NCI-H226 (cell line): ENCODE results near the gene TMEM87B.
"Not testable (repeated sequence)": the region's sequence is repeated elsewhere in the genome, so short reads cannot be mapped to it uniquely, and the experiment has no call there.

Experiments
- DNase-seq: peaks from one replicate; pipeline ENCODE4 v3.0.0-alpha.2; 2015

Gene TMEM87B

DNA sequence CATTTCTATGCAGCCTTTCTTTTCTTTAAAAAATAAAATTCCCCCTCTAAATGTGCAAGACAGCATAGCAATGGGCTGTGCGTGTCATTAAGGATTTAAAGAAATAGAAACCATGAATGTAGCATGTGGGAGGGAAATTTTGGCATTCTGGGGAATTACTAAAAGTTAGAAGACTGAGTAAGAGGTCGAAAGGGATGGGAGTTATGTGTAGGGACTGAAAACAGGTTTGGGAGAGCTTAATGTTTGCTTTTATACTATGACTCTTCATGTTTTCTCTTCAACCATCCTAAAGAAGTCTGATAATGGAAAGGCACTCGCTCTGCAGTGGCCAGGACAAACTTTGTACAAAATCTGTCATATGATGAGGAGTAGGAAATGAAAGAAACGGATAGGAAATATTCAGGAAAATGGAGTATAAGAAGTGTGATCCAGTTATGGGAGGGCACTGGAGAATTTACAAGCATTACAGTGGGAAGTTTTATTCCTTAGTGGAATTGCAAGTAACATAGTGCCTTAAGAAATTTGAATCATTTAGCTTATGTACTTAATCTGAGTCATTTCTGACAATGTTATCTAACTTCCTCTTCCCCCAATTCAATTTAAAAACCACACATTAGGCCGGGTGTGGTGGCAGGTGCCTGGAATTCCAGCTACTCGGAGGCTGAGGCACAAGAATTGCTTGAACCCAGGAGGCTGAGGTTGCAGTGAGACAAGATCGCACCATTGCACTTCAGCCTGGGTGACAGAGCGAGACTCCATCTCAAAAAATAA, 20.6 kb downstream of the TMEM87B start:
- peak; percentile 74 for DNase-seq

- peak; percentile 59 for DNase-seq
Observed at GRCh38 chr2:112077814-112078213, 22.7 kb downstream of the TMEM87B start.

- DNase-seq, result no peak
Observed at GRCh38 chr2:112081262-112081661, 26.2 kb downstream of the TMEM87B start.

- no peak for DNase-seq
Observed at GRCh38 chr2:112084689-112085374, 29.8 kb downstream of the TMEM87B start.

DNA sequence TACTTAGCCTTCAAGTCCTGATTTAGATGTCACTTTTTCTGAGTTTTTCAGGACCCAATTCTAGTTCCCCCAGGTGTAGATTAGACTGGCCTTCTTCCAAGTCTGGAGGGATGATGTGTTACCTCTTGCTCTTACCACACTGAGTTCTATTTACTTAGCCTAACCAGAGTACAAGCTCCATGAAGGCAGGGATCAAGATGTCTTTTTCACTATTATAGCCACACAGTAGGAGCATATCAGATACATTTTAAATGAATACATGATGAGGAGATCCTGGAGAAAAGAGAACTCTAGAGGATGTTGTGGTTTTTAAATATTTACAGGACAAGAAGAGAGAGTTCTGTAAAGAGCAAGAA, 30.3 kb downstream of the TMEM87B start:
- no peak for DNase-seq

DNA sequence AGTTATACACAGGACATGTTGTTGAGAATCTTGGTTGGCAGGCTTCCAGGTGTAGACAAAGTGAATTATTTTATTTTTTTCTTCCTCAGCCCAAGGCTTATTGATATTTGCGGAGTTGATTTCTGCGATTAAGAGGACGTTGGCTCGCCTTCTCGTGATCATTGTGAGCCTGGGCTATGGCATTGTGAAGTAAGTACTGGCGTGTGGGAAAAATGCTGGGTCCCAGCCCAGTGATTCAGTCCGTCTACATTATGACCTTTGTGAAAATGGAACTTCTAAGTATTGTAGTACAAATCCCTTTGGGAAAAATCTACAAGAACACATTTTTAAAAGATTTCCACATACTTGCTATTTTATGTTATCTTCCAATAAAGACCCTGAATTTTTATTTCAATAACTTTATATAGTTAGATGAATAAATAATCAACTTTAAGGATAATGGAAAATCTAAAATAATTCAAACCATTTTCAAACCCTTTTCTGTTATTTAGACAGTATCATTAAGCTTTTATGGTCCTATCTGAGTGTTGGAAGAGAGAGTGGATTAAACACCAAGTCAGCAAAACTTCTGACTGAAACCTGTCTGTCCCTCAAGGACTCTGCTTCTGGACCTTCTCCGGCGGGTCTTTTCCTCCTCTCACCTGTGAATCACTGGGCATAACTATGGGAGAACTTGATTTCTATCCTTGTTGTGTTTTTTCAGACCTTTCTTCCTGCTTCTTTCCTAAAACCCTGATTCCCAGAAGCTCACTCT, 31.0 kb downstream of the TMEM87B start:
- no peak for DNase-seq

- no peak for DNase-seq
Observed at GRCh38 chr2:112087346-112088020, 32.4 kb downstream of the TMEM87B start.

- no peak for DNase-seq
Observed at GRCh38 chr2:112089375-112089774, 34.3 kb downstream of the TMEM87B start.

GRCh38 chr2:112092286-112093041, 37.4 kb downstream of the TMEM87B start:
- peak; percentile 43 for DNase-seq

- no peak for DNase-seq
Observed at GRCh38 chr2:112093216-112093615, 38.1 kb downstream of the TMEM87B start.

DNA sequence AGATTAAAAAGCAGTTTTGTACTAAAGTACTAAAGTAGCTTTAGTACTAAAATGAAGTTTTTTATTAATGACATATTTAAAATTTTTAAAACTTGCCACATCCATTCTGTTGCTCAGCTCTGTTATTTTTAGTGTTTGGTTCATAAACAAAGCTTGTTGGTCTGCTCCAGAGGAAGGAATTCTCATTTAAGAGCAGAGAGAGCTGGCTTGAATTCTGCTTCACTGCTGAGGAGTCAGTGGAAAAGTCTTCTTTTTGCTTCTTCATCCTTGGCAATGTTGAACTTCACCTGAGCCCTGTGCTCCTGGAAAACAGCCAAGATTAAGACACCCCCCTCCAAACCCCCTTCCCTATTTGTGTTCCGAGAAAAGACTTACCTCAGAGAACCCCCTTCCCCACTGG, 40.6 kb downstream of the TMEM87B start:
- DNase-seq, result no peak

DNA sequence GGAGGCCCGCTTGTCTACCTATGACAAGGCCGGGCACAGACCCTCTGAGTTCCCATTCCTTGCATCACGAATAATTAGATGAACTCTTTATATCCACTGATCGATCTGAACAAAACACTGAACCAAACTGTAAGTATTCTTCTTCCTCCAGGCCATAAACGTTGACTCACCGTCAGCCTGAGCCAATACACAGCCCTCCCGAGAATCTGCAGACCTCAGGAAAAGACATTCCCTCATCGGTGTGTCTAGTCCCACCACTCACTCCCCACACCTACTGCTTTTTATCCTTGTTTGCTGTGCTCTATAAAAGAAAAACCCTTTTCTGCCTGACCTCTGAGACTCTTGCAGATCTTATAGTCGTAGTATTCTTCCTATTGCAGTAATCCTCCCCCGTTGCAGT, 41.0 kb downstream of the TMEM87B start:
- no peak for DNase-seq

DNA sequence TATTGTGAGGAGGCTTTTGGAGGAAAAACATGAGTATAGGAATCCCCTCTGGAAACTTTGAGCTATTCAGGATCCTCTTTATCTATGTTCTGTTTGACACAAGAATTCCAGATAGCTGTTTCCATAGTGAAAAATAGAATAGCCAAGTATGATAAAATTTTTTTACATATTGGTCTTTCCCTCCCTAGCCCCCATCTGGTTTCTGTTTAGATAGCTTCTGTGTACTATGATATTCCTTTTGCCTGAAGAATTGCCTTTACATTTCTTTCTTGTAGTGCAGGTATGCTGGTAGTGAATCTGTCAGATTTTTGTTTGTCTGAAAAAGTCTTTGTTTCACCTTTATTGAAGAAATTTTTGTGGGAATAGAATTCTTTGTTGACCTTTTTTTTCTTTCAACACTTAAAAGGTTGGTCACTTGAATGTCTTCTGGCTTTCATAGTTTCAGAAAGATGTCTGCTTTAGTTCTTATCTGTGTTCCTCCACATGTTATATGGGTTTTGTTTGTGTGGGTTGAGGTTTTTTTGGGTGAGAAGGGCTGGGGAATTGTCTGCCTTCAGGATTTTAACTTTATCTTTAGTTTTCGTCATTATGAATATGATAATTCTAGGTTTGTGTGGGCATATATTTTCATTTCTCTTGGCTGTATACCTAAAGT, 53.2 kb downstream of the TMEM87B start:
- DNase-seq, result peak; percentile 6

GRCh38 chr2:112109278-112109677, 54.2 kb downstream of the TMEM87B start:
- DNase-seq, result no peak

DNA sequence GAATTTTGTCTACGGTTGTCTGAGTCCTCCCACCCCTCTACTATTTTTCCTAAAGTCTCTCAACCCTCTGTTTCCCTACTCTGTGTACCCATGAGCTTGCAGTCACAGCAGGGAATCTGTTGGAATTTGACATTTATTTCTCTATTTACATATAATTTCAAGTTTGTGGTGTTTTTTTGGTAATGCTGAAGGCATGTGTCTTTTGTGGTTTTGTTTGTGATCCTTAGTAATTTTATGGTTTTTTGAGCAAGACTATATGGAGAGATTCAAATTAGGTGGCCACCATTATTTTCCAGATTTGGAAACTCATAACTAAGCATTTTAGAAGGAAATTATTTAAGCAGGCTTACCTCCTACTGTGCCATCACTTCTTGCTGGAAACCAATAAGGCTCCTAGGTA, 55.9 kb downstream of the TMEM87B start:
- DNase-seq, result no peak

- not testable (repeated sequence) for DNase-seq
Observed at GRCh38 chr2:112113354-112113753, 58.3 kb downstream of the TMEM87B start.

DNA sequence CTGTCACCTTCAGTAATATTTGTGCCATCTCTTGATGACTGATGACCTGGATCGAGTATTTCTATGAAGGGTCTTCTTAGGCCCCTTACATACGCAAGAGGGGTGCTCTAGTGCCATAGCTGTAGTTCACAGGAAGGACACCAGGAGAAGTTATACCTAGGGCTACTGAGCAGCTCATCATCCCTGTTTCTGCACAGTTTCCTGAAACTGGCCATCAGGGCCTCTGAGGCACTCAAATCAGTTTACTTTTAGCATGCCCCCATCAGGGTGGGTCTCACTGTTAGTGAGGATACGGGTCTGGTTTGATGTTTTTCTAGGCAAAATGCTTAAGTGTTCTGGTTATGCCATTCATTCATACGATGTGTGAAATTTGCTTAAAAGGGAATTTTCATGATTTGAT, 63.1 kb downstream of the TMEM87B start:
- DNase-seq, result no peak

DNA sequence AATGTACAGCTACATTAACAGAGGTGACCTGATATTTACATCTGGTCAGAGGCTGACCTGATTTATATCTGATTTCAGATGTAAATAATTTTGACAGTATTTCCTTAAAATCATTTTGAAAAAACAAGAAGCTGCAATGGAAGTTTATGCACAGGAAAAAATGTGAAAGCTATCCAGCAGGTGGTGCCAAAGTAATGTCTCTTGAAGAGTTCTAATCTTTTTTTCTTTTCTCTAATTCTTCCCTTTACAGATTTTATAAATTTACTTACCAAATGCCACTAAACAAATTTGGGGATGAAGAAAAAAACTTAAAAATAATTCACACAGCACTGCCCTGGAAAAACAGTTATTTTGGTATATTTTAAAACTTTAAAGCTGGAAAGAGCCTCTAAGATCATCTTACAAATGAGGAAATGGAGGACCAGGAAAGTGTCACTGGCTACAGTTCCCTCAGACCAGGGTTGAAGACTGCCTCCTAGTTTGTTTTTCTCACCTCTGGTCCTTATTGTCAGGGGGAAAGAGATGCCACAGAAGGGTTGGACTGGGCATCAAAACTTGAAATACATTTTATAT, 66.7 kb downstream of the TMEM87B start:
- DNase-seq, result no peak

DNA sequence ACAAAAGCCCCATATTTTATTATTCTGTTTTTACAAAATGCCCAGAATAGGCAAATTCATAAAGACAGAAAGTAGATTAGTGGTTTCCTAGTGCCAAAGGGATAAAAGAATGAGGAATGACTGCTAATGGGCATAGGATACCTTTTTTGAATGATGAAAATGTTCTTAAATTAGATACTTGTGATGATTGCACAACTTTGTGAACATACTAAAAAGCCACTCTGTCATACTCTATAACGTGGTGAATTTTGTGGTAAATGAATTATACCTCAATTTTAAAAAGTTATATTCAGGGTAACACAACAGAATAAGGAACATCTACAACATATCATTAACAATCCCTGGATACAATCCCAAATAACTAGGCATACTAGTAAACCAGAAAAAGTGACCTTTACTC, 74.0 kb downstream of the TMEM87B start:
- no peak for DNase-seq

GRCh38 chr2:112133344-112133743, 78.3 kb downstream of the TMEM87B start:
- DNase-seq, result no peak

GRCh38 chr2:112134120-112134519, 79.1 kb downstream of the TMEM87B start:
- no peak for DNase-seq

GRCh38 chr2:112136096-112136495, 81.0 kb downstream of the TMEM87B start:
- DNase-seq, result no peak
